ENCODE results near the gene HOXC5.
A peak's percentile ranks its signal among the peaks of the same experiment; 100 is the strongest.
"Not testable (repeated sequence)": the region's sequence is repeated elsewhere in the genome, so short reads cannot be mapped to it uniquely, and the experiment has no call there.

Gene HOXC5

GRCh38 chr12:54066408-54066807 is 33.6 kb downstream of the HOXC5 start:
- DNase-seq (ENCODE audit: low read depth): no peak

- DNase-seq (ENCODE audit: low read depth): no peak
Observed at GRCh38 chr12:54068418-54069070, 35.7 kb downstream of the HOXC5 start.

- DNase-seq (ENCODE audit: low read depth): no peak
Observed at GRCh38 chr12:54071942-54072341, 39.1 kb downstream of the HOXC5 start.

GRCh38 chr12:54074308-54074707 is 41.5 kb downstream of the HOXC5 start:
- no peak for DNase-seq (ENCODE audit: low read depth)

- DNase-seq (ENCODE audit: low read depth): no peak
Observed at GRCh38 chr12:54075409-54075808, 42.6 kb downstream of the HOXC5 start.

GRCh38 chr12:54075974-54076373 is 43.1 kb downstream of the HOXC5 start:
- DNase-seq (ENCODE audit: low read depth): no peak

GRCh38 chr12:54077843-54078242 is 45.0 kb downstream of the HOXC5 start:
- DNase-seq (ENCODE audit: low read depth): not testable (repeated sequence)

GRCh38 chr12:54079115-54079514 is 46.3 kb downstream of the HOXC5 start:
- not testable (repeated sequence) for DNase-seq (ENCODE audit: low read depth)

GRCh38 chr12:54080008-54080924 is 47.4 kb downstream of the HOXC5 start:
- not testable (repeated sequence) for DNase-seq (ENCODE audit: low read depth)

GRCh38 chr12:54081053-54081514 is 48.2 kb downstream of the HOXC5 start:
- DNase-seq (ENCODE audit: low read depth): not testable (repeated sequence)

GRCh38 chr12:54081581-54082396 is 48.9 kb downstream of the HOXC5 start:
- DNase-seq (ENCODE audit: low read depth): peak; percentile 12

GRCh38 chr12:54082397-54082892 is 49.6 kb downstream of the HOXC5 start:
- peak; percentile 29 for DNase-seq (ENCODE audit: low read depth)

All from activated T-cell treated with anti-CD3 and anti-CD28 coated beads for 48 hours (primary cell).